ENCODE results near the gene TAF8.
A peak's percentile ranks its signal among the peaks of the same experiment; 100 is the strongest.
"Not testable (repeated sequence)": the region's sequence is repeated elsewhere in the genome, so short reads cannot be mapped to it uniquely, and the experiment has no call there.

TAF8 gene, protein sequence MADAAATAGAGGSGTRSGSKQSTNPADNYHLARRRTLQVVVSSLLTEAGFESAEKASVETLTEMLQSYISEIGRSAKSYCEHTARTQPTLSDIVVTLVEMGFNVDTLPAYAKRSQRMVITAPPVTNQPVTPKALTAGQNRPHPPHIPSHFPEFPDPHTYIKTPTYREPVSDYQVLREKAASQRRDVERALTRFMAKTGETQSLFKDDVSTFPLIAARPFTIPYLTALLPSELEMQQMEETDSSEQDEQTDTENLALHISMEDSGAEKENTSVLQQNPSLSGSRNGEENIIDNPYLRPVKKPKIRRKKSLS

GRCh38 chr6:42050297-42051267, at the start of gene TAF8:
TSS of gene TAF8 (plus strand) at chr6:42050524. CDS start at chr6:42050542, 18 bp downstream.
- TF ChIP-seq, protein P1, sequence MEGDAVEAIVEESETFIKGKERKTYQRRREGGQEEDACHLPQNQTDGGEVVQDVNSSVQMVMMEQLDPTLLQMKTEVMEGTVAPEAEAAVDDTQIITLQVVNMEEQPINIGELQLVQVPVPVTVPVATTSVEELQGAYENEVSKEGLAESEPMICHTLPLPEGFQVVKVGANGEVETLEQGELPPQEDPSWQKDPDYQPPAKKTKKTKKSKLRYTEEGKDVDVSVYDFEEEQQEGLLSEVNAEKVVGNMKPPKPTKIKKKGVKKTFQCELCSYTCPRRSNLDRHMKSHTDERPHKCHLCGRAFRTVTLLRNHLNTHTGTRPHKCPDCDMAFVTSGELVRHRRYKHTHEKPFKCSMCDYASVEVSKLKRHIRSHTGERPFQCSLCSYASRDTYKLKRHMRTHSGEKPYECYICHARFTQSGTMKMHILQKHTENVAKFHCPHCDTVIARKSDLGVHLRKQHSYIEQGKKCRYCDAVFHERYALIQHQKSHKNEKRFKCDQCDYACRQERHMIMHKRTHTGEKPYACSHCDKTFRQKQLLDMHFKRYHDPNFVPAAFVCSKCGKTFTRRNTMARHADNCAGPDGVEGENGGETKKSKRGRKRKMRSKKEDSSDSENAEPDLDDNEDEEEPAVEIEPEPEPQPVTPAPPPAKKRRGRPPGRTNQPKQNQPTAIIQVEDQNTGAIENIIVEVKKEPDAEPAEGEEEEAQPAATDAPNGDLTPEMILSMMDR (IDR thresholded peaks at IDR 0.05; ENCODE audit: low read depth, low read length): no peak
- peak; percentile 95 for DNase-seq (ENCODE audit: low read depth, low spot score)
- H3K4me3 ChIP-seq (ENCODE audit: low read depth, low read length): peak within 1 kb of the TSS; percentile 83
- in situ Hi-C loops (cut with HindIII; ENCODE audit: low sequenced_read_pairs): no loop called here

GRCh38 chr6:42001506-42001905, 48.8 kb upstream of the TAF8 start:
- in situ Hi-C loops (cut with HindIII; ENCODE audit: low sequenced_read_pairs): no loop called here
- no peak overlapping the region for H3K4me3 ChIP-seq (ENCODE audit: low read depth, low read length)
- TF ChIP-seq, protein P1 (IDR thresholded peaks at IDR 0.05; ENCODE audit: low read depth, low read length): no peak
- no peak for DNase-seq (ENCODE audit: low read depth, low spot score)

- in situ Hi-C loops (cut with HindIII; ENCODE audit: low sequenced_read_pairs); DNase-seq (ENCODE audit: low read depth, low spot score); H3K4me3 ChIP-seq (ENCODE audit: low read depth, low read length): not testable (repeated sequence)
Observed at GRCh38 chr6:42003658-42004057, 46.7 kb upstream of the TAF8 start.

DNA sequence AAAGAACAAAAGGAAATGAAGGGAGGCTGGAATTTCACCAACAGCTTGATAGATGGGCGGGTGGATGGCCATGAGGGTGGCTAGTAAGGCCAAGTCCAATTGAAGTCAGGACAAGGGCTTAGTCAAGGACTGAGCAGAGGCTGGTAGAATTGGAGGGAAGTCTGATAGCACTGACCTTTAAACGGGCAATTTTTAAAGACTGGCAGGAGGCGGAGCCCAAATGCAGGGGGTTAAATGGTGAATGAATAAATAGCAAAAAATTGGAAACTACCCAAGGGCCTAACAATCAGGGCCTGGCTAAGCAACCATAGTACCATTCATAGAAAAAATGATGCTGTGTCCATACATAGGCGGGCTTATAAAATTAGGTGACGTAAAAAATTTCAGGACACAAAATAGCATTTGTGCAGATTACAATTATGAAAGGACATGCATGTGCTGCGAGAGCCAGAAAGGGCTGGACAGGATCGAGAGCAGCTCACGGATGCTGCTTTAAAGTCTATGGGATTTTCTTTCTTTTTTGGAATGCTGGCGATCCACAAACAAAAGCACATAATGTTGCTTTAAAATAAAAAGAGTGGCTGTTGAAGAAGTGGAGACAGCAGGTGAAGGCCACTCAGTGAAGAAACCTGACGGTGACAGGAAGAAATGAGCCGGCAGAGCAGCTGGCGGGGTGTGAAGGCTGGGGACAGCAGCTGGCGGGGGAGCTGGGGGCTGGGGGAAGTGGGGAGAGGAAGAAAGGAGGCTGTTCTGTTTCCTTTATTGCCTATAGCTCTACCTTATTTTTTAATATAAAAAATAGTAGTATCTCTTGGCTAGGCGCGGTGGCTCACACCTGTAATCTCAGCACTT, 42.8 kb upstream of the TAF8 start:
- no peak for DNase-seq (ENCODE audit: low read depth, low spot score)
- in situ Hi-C loops (cut with HindIII; ENCODE audit: low sequenced_read_pairs): no loop called here
- TF ChIP-seq, protein P1 (IDR thresholded peaks at IDR 0.05; ENCODE audit: low read depth, low read length): no peak
- H3K4me3 ChIP-seq (ENCODE audit: low read depth, low read length): no peak overlapping the region

DNA sequence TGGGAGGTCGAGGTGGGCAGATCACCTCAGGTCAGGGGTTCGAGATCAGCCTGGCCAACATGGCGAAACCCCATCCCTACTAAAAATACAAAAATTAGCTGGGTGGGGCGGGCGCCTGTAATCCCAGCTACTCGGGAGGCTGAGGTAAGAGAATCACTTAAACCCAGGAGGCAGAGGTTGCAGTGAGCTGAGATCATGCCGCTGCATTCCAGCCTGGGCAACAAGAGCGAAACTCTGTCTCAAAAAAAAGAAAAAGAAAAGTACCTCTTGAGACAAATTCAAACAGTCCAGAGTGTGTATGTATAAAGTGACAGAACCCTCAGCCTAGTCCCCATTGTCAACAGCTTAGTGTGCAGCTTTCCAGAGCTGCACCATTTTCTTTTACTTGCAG, 42.2 kb upstream of the TAF8 start:
- DNase-seq (ENCODE audit: low read depth, low spot score); H3K4me3 ChIP-seq (ENCODE audit: low read depth, low read length); in situ Hi-C loops (cut with HindIII; ENCODE audit: low sequenced_read_pairs): not testable (repeated sequence)

DNA sequence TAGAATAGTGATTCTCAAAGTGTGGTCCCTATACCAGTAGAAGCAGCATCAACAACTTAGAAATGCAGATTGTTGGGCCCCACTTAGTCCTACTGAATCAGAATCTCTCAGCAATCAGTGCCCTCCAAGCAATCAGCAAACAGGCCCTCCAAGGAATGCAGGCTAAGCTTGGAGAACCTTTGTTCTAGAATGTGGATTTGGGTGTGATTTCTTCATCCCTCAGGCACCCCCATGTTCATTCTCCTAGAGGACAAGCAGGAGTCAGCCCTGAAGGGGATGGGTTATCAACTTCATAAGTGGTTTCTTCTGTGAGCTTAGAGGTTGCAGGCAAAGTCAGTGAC, 40.5 kb upstream of the TAF8 start:
- H3K4me3 ChIP-seq (ENCODE audit: low read depth, low read length): no peak overlapping the region
- DNase-seq (ENCODE audit: low read depth, low spot score): no peak
- TF ChIP-seq, protein P1 (IDR thresholded peaks at IDR 0.05; ENCODE audit: low read depth, low read length): no peak
- in situ Hi-C loops (cut with HindIII; ENCODE audit: low sequenced_read_pairs): no loop called here

- DNase-seq (ENCODE audit: low read depth, low spot score): no peak
- in situ Hi-C loops (cut with HindIII; ENCODE audit: low sequenced_read_pairs): no loop called here
- H3K4me3 ChIP-seq (ENCODE audit: low read depth, low read length): no peak overlapping the region
- TF ChIP-seq, protein P1 (IDR thresholded peaks at IDR 0.05; ENCODE audit: low read depth, low read length): no peak
Observed at GRCh38 chr6:42010185-42010891, 40.0 kb upstream of the TAF8 start.
